Measurements from ENCODE around the gene PPM1H.

GRCh38 chr12:62693376-62694050, 241.4 kb downstream of the PPM1H start:
- TF ChIP-seq CTCF (IDR thresholded peaks at IDR 0.05; ENCODE audit: low read length) (no peak), EZH2 (IDR thresholded peaks at IDR 0.05; ENCODE audit: borderline replicate concordance, low read length) (no peak)

Measured in OCI-LY1 (cell line).